ENCODE data around the gene VWDE.

The VWDE gene

DNA sequence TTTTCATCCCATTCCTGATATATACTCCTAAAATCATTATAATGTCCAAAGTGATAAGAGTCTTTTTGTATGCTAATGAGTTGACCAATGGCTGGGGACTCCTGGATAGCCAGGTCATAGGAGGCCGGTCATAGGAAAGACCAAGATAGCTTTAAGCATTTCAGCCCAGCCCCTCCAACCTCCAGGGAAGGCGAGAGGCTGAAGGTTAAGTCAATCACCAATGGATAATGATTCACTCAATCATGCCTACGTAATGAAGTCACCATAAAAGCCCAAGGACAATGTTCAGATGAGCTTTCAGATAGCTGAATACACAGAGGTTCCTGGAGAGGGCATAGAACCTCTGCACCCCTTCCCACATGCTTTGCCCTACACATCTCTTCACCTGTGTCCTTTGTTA, 75.7 kb downstream of the VWDE start:
- DNase-seq, result no peak

DNA sequence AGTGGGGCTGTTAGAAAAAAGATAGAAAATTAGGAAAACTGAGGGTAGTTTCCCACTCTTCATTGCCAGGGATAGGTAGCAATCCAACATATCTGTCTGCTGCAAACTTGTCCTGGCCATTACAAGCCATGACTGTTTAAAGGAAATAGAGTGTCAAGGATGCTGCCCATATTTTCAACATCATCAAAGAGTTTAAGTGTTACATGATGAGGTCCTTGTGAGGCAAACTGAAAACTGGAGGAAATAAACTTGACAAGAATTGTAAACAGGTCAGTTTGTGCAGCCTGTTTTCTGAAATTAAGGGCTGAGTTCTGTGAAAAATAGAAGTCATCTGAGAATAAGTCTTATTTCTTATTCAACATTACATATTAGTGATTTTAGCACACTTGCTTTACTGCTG, 78.0 kb downstream of the VWDE start:
- no peak for DNase-seq

DNA sequence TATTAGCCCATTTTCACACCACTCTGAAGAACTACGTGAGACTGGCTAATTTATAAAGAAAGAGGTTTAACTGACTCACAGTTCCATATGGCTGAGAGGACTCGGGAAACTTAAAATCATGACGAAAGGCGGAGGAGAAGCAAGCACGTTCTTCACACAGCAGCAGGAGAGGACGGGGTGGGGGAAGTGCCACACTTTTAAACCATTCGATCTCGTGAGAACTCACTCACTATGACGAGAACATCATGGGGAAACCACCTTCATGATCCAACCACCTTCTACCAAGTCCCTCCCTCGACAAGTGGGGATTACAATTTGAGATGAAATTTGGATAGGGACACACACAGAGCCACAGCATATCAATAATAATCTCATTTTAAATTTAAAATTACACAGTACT, 80.2 kb downstream of the VWDE start:
- no peak for DNase-seq

DNA sequence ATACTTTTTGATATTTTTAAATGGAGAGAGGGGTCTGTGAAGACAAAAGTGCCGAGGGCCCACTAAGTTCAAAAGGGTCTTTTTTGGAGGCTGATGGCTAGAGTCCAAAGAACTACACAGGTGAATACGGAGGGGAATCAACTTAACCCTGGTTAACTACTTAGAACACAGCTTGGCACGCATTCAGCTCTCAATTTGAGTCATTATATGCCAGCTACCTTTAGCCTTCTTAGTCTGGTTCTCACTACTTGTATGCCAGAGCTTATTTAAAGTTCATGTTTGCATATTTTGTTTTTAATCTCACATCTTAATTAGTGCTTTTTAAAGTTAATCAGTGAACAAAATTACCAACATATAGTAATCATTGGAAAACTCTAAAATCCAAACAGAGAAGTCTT, 80.8 kb downstream of the VWDE start:
- DNase-seq, result no peak

DNA sequence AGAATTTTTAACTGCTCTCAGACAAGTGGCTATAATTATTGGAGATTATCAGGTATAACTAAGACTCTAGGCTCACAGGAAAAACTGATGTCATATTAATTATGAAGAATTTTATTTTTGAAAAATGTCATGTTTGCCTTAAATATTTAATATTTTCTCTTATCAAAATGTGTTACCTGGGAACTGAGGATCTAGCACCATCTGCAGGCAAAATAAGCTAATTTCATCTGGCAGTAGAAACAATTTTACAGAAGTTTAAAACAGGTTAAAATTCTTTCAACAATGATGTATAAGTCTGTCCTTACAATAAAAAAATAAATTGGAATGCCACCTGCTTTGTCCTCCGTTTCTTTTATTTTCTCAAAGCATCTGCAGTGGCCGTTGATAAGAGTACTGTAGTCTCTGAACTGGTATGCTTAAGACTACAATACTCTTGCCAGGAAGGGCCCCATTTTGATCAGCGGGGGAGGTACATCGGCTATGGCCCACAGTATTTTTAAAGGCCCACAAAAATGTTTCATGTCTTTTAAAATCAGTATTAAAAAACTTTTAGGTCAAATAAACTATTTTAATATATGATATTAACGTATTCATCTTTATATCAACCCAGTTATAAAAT, 81.3 kb downstream of the VWDE start:
- no peak for DNase-seq

DNA sequence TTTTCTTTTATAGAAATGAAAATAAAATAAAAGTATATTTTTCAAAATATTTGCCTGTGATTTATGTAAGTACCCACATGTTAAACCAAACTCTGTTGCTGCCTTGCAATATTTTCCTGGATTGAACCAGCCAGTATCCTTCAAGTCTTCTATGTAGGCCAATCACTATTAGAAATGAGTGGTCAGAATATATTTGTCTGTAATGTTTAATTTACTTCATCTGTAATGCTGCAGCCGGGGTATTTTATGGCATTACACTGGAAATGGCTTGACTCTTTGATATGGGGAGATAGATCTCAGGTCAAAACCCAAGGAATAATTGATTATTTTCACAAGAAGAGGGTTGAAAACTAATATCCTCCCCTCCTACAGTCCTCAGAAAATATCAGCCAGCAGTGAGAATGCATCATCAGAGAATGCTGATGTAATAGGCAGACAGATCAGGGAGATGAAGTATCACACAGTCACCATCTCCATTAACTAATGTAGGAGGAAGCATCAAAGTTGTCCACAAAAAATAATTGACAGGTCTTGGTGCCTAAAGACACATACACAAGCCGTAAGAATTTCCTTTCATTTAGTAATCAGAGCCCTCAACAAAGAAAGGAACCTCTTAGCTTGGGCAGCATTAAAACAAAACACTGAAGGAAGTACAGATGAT, 82.5 kb downstream of the VWDE start:
- no peak for DNase-seq

DNA sequence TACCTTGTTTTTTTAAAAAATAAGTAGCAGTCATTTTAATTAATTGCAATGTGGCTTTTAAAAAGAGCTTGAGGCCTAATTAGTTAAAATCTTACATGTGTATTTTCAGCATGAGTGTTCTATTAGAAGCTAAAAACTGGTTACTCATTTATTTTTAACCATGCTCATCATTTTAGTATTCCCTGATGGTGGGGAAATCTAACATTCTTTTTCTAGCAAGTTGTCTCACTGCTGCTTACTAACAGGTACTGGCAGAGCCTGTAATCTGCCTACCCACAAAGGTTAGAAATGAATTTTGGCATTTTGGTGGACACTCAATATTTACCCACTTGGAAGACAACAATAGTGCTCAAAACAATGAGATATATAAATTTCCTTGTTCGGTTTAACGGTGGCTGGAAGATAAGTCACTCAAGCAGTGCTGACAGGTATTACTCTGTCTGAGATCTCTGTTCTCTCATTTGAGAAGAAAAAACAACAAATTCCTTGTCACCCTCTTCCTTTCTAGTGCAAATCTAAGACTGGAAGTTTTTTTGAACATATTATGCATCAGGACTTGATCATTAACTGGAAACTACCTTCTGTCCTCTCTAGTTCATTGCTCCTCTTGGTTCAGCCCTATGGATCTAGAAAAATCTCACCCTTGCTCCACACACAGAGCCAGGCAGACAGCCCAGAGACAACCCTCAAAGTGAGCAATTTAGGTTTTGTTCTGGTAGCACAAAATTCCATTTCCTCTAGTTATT, 83.3 kb downstream of the VWDE start:
- no peak for DNase-seq

DNA sequence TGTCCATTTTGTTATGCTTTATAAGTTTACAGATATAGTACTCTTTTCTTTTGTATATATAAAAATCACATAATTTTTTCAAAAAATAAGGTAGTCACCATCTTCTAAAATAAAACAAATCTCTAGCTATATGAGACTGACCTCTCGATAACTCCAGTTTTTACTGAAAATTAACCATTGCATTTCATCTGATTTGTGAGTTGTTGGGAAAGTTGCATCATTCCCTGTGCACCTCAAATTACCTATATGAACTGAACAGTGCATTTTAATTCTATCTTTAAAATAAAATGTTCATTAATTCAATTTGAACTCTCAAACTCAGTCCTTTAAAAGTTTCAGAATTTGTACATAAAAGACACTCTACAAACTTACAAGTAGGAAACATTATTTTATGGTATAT, 86.0 kb downstream of the VWDE start:
- DNase-seq, result no peak

DNA sequence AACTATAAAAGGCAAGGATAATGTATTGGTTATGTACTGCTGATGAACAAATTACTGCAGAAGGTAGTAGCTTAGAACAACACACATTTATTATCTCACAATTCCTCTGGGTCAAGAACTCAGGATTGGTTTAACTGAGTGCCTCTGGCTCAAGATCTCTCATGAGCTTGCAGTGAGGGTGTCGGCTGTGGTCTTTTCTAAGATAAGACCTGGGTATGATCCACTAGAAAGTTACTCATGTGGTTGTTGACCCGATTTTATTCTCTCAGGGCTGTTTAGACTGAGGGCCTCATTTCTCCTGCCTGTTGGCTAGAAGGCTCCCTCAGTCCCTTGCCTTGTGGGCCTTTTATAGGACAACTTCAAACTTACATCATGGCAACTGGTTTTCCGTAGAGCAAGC, 86.7 kb downstream of the VWDE start:
- DNase-seq, result no peak

DNA sequence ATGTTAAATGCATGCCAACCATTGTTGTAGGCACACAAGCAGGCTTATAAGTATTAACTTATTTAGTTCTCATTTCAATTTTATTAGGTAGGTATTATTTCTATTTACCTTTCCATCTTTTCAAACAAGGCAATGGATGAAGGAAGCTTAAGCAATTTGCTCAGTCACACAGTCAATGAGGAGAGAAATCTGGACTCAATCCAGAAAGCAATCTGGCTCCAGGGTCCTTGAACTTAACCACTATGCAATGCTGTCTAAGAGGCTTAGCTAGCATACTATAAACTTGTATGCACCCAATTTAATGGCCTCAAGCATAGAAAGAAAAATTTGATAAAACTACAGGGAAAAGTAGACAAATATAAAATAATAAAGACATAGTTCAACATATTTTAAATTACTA, 88.6 kb downstream of the VWDE start:
- DNase-seq, result no peak

DNA sequence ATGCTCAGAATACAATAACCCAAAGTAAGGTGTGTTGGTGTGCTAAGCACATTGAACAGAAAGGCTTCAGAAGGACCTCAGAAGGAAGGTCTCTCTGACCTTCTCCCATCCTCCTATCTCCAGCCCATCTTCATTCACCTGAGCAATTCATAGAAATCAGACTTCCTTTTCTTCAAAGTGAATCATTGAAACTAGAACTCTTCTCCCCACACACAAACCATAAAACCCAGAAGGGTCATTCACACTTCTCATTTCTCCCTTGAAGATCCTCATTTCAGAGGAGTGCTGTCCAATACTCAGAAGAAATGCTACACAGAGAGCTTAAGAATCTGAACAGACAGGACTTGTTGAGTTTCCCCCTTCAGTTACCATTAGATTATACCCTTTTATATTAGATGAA, 89.5 kb downstream of the VWDE start:
- DNase-seq, result no peak

DNA sequence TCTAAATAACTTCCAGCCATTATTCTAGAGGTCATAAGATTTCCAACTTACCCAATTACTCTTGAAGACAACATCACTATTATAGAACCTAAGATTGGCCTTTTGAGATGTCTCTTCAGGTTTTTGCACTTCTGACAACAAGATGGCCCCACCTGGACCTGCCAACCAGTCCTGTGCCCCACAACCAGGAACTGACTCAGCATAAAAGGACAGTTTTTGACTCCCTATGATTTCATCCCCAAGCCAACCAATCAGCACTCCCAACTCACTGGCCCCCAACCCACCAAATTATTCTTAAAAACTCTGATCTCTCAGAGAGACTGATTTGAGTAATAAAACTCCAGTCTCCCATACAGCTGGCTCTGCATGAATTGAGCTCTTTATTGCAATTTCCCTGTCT, 98.2 kb downstream of the VWDE start:
- no peak for DNase-seq

DNA sequence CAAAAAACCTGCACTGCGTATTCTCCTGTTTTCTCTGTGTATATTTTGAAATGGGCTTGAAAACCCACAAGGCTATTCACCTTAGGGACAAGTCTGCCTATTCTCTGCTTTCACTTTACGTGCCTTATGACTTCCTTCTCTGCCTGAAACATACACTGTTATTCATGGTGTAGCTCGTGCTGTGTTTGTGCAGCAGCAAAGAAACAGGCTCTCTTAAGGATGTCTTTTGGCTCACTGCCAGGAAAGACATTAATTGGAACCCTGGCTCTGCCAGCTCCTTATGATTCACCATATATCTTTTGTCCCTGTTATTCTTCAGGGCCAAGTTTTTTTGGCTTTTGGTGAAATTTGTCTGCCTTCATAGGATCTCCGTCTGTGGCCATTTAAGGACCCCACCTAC, 100.2 kb downstream of the VWDE start:
- no peak for DNase-seq

DNA sequence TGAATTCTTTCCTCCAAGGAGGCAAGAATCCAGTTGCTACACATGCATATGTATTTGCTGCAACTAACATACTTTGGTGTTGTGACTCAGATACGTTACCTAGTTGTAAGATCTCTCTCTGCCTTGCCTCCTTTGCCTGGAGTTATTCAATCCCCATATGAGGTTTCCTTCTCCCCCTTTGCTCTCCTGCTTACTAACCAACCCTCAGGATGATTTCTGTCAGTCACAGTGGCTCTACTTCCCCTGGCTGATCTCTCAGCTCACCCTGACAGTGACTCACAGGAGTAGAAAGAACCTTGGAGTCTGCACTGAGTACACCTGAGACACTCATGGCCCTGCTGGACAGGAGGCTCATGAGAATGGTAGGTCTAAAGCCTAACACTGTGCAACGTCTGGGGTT, 100.6 kb downstream of the VWDE start:
- DNase-seq, result no peak

DNA sequence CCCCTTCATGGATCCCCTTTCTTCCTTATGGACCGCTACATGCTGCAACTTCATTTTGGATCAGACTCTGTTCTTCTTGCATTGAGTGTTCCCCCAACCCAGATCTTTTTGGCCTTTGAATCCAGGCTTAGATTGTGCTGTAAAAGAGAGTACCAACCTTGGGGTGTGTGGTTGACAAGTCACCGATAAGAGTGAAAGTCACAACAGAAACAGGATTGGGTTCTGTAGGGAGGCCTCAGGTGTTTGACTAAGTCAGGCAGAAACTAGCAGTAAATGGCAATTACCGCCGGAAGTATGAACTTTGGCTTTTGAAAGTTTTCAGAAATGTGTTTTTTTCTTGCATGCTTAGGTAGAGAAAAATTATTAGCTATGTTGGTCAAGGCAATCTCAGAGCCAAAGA, 103.2 kb downstream of the VWDE start:
- no peak for DNase-seq

DNA sequence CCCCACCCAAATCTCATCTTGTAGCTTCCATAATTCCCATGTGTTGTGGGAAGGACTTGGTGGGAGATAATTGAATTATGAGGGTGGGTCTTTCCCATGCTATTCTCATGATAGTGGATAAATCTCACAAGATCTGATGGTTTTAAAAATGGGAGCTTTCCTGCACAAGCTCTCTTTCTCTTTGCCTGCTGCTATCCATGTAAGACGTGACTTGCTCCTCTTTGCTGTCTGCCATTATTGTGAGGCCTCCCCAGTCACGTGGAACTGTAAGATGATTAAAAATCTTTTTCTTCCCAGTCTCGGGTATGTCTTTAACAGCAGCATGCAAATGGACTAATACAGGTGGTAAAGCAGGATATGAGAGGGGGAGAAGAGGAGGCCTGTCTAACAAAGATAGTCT, 104.3 kb downstream of the VWDE start:
- no peak for DNase-seq

DNA sequence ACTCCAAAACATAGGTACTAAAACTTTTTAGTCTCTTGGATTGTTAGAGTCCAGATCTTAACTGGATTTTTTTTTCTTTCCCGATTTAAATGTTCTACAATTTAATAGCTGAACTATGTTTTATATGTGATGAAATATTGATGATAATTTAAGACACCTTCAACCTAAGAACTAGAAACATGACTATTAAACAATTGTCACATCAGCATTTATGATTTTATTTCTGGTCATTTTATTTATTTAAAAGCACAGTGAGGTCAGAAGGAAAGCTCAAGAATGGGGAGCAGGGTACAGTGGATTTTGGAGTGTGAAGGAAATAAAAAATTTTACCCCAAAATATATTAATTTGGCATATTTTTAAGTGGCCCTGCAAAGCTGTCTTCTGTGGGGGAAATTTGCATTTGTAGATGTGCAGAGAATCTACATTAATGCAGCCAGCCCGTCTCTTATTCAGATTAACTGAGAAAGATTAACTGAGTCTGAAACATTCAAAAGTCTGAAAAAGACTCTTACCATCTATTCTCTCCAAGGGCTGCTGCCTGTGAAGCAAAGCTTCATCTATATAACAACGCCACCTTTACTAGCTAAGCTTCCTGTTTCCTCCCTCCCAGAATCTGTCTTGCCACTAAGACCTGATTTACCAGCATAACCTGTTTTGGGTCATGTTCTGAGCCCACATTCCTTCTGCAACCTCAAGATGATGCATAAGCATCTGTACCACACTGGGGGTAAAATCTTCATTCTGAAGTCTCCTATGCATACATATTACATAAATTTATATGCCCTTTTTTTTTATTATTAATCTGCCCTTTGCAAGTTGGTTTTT, 106.2 kb downstream of the VWDE start:
- no peak for DNase-seq

DNA sequence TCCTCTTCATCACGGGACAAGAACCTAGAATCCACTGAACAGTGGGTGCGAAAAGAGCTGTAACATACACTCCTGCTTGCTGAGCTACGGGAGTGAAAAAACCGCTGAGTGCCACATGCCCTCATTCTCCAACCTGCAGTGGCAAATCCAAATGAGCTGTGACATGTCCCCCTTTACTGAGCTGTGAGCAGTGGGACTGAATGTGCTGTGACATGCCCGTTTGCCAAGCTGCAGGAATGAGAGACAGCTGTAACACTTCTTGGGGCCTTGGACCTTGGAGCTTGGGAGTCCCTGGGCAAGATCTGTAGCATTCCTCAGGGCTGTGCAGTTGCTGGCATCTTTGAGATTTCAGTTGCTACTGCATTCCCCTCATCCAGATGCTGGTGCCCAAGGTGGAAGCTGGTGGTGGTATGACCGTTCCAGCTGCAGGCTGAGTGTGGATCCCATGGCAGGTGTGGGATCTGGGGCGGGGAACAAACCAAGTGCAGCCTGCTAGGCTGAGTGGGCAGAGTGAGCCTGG, 107.6 kb downstream of the VWDE start:
- no peak for DNase-seq

DNA sequence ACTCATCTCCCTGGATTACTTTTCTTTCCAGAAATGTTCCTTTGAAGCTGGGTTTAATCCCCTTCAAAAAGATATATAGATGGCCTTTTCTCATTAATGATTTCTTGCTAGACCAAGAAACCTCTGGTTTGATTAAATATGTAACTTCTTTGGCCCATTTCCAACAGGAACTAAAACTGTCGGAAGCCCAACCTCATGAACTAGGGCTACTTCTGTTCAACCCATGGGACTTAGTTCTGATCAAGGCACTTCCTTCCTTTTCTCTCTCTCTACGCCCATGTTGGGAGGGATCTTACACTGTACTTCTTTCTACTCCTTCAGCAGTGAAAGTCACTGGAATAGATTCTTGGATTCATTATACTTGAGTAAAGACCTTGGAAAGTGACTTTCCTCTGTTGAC, 109.0 kb downstream of the VWDE start:
- no peak for DNase-seq

DNA sequence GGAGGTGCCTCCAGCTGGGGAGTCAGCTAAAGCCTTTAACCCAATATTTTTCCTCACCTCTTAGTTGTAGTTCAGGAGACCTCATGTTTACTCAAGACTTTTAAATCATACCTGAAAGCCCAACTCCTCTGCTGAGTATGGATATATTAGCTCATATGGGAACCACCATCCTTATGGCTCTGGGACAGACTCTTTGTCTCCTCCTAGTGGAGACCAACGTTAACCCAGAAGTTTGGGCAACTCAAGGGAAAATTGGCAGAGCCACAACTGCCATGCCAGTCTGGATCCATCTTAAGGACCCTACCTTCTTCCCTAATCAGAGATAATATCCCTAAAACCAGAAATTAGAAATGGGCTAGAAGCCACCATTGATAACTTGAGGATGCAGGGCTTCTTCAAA, 111.8 kb downstream of the VWDE start:
- DNase-seq, result no peak

DNA sequence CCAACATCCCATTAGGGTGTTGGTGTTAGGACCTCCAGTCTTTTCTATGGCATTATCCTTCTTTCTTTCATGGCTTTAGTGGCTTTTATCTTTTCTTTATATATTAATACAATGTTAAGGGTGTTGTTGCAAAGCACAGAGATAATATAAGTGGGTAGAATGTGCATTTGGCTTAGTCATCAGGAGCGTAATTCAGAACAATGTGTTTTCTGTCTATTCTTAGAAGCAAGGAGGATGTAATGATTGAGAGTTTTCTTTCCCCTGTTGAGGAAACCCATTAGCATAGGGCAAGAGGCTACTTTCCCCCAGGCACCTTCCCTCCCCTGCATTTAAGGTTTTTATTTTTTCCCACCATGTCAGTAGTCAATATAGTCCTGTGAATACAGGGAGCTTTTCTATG, 112.9 kb downstream of the VWDE start:
- no peak for DNase-seq

DNA sequence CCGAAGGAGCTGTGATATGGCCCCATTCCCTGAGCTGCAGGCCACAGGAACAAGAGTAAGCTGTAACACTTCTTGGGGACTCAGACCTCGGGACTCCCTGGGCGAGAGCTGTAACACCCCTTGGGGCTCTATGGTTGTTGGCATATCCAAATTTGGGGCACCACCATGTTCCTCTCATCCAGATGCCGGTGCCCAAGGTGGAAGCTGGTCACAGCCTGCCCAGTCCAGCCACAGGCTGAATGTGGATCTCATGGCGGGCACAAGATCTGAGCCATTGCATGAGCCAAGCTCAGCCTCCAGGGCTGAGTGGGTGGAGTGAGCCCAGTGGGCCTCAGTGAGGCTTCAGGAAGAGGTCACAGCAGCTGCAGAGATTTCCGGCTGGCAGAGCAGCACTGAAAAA, 113.7 kb downstream of the VWDE start:
- no peak for DNase-seq

DNA sequence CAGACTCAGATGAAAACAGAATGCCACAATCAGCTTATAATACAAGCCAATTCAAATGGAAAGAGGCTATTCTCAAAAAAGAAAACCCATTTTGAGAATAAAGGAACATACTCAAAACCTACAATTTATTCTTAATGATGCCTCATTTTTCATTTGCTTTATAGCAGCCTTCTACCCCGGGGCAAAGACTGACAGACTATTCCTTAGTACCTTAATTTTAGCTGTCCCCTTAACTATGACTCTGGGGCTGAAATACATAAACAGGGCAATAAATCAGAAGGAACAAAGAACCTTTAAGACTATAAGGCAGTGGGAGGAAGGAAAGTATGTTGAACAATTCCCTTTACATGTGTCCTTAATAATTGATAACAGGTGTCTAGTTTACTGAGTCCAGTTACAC, 115.8 kb downstream of the VWDE start:
- no peak for DNase-seq

DNA sequence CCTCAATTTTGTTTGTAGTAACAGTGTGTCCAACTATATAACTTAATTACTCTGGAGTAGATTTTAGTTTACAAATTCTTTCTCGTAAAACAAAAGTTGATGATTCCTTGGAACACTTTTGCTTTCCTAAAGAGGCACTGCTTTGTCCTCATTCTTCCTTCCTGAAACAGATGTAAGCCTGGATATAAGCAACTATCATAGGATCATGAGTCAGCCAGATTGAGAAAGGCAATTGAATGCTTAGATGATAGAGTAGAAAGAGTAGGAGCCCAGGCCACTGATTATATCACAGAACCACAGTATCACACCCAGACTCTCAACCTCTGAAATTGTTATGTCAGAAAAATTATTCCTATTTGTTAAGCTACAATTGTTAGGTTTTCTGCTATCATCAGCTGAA, 122.6 kb downstream of the VWDE start:
- no peak for DNase-seq

Data from GDM1 (cell line).